NOMO-1 (cell line): ENCODE data around the gene PGA3.
"Not testable (repeated sequence)": the region's sequence is repeated elsewhere in the genome, so short reads cannot be mapped to it uniquely, and the experiment has no call there.

Source experiments
- DNase-seq, 2 experiments: peaks; one replicate each; lab custom pipeline; 2025; ENCODE audit not compliant: unreplicated experiment in 2 of 2; lab: John Stamatoyannopoulos, UW

PGA3 gene

DNA sequence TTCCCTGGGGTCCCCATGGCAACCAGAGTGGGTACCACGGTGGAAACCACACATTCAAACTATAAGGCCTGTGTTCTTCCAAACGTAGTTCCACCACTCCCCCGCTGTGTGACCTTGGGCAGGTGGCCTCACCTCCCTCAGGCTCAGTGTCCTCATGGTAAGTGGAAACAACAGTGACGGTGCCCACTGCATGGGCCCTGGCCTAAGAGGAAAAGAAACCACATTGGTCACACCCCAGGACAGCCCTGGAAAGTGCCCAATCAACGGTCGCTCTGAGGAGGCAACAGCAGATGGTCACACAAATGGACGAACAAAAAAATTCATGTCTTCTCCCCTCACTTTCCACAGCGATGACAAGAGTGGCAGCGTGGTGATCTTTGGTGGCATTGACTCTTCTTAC, 44.8 kb downstream of the PGA3 start:
- DNase-seq, result not testable (repeated sequence)

DNA sequence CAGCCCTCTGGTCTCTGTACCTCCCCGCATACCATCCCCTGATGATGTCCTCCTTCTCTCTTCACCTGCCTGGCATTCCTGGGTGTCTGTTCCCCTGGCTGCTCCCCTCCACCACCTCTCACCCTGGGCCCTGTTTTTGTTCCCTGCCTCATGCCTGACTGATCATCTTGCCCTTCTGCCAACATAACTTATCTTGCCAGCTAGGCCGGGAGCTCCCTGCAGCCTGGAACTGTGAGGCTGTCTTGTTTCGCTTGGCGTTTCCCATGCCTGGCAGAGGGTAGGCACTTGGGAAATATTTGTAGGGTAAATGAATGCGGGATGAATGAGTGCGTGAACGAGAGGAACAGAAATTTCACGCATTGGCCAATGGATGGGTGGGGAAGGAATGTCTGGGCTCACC, 45.9 kb downstream of the PGA3 start:
- not testable (repeated sequence) for DNase-seq

DNA sequence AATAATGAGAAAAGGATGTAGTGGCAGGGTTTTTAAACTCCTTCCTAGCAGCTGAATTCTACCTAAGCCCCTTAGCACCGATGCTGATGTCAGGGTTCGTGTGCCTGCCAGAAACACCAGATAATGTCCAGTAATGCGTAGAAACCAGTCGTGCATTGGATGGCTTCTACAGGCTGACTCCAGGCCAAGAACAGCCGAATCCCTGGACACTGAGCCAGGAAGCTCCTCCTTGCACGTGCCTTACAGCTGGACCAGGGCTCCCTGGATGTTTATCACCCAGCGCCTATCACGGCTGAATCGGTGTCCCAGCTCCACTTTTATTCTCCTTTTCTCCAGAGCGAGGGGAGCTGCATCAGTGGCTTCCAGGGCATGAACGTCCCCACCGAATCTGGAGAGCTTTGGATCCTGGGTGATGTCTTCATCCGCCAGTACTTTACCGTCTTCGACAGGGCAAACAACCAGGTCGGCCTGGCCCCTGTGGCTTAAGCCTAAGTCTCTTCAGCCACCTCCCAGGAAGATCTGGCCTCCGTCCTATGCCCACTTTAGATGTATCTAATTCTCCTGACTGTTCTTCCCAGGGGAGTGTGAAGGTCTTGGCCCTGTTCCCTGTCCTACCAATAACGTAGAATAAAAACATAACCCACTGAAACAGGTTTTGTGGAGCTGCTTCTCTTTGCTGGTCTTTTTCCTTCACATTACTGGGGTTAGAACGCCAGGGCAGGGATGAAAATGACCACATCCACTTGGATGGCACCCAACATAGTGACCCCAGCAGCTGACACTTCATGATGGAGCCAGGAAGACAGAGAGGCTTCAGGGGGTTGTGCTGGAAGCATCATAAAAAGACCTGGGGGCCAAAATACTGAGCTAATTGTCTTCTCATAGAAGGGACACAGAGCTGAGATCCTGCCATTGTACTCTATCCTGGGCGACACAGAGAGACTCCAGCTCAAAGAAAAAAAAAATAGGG, 47.8 kb downstream of the PGA3 start:
- DNase-seq, result not testable (repeated sequence)

DNA sequence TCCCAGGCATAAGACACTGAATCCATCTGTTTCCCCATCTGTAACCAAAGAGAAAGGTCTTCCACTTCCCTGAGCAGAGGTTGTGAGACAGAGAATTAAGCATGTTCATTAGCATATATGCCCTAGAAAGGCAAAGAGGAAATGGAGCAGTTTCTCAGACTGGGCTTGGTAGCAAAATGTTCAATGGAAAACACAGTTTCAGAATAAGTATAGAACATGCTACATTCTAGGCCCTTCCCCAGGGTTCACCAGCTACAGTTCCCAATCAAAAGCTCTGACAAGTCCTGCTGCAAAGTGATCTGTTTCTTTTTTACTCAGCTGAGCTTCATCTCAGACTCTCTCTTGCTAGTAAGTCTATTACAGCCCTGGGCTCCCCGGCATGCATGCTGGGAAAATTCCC, 49.0 kb downstream of the PGA3 start:
- not testable (repeated sequence) for DNase-seq

DNA sequence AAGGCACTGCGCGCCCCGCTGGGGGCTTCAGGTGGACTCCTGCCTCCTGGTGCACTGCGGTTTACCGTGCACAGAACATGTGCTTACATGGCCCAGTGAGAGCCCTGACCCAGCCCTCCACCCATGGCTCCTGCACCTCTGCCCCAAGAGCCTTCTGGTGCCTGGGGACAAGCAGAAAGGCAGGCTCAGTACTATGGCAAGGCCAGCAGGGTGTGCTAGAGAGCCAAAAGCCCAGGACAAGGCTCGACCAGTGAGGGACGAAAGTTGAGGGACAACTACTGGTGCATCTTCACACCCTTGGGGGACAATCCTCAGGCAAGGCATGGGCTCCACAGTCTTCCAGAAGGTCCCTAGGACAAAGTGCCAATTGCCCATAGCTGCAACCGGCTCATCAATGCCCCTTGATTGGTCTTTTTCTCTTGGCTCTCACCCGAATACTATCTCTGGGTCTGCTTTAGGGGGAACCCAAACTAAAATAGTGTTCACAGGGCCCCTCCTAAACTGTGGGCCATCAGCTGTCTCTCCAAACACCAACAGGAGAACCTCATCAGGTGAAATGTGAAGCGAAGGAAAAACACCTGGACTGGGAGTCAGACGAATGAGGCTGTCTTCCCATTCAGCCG, 51.2 kb downstream of the PGA3 start:
- peak; percentile 25 to 64 for DNase-seq

DNA sequence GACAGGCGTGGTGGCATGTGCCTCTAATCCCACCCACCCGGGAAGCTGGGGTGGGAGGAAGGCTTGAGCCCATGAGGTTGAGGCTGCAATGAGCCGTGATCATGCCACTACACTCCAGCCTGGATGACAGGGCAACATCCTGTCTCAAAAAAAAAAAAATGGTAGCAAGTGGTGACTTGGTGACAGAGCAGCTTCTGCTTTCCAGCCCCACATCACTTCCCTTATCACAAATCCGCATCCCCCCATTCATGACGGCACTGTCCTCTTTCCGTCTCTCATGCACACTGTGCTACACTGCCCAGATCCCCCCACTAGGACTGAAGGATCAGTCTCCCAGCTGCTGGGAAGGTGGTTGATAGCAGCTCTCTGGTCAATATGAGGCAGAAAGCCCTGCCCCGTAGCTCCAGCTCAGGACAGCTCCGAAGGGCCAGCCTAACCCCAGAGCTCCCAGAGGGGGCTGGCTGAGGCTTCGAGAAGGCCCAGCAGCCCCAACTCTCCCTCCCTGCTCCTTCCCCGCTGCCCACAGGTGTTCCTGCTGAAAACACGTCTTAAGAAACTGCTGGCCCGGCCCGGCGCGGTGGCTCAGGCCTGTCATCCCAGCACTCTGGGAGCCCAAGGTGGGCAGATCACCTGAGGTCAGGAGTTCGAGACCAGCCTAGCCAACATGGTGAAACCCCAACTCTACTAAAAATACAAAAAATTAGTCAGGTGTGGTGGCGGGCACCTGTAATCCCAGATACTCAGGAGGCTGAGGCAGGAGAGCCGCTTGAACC, 53.6 kb downstream of the PGA3 start:
- no peak for DNase-seq

DNA sequence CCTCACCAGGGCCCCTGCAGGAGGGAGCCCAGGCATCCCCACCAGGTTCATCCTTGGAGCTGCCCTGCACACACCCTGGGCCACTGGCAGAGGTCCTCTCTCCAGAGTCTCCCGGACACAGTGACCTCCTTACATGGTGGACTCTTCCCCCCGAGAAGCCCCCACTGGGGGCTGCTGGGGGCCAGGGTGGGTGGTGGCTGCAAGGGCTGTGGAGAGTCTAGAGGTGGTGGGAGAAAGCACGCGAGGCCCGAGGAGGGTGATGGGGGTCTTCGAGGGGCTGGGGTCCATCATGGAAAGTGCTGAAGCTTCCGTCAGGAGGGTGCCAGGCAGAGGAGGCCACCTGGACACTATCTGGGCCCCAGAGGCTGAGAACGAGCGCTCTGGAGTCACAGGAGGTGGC, 55.2 kb downstream of the PGA3 start:
- DNase-seq, result no peak

DNA sequence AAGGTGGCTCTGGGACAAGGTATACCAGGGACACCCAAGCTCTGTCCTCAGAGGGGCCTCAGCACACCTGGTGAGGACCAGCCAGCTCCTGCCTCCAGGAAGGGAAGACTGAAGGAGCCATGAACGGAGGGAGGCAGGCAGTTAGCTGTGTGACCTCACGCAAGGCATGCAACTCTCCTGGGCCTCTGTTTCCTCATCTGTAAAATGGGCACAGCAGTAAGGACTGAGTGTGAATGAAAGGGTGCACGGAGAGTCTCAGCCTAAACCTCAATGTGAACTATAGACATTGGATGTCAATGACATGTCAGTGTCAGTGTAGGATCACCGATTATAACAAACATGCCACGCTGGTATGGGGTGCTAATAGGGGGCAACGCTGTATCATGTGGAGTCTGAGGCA, 56.0 kb downstream of the PGA3 start:
- no peak for DNase-seq
